Measurements from ENCODE around the gene IGF2R.

- TF ChIP-seq CTCF (IDR thresholded peaks at IDR 0.05) (no peak), EZH2 (IDR thresholded peaks at IDR 0.05) (no peak)
Measured at GRCh38 chr6:159931846-159932245, 37.0 kb upstream of the IGF2R start.

Measured in neural progenitor cell (in vitro differentiated cells).